A673 (cell line): ENCODE measurements around the gene RTN1. TPM values are rescaled to one million over a fixed set of nuclear protein-coding genes. Genes with fewer than 3 reads are reported as not detected.

Experiments used
- BruUV-seq: library from RNA; stranded (reverse); fragments of 400-500 nt; replicated peaks from 2 replicates; lab custom pipeline; 2021; lab: Mats Ljungman, UMichigan
- CTCF ChIA-PET: fragments of 300-600 bp; sonication (Branson Sonifier 250); formaldehyde crosslinking; loops from one replicate; lab custom pipeline; 2022; ENCODE audit warnings: antibody characterized with exemption; lab: Charles Lee
- POLR2A ChIA-PET: fragments of 300-600 bp; sonication (Branson Sonifier 250); formaldehyde crosslinking; loops from one replicate; lab custom pipeline; 2022; ENCODE audit warnings: antibody characterized with exemption; ENCODE audit not compliant: low non-redundant PET; lab: Charles Lee
- DNase-seq: peaks from one replicate; pipeline ENCODE4 v3.0.0-alpha.2; 2015; ENCODE audit warnings: low spot score
- H3K27ac ChIP-seq: fragments of 200-600 bp; sonication (generic); 2 replicates; pipeline ENCODE4 v1.5.1; 2016; ENCODE audit warnings: mixed run types, low read depth, mild to moderate bottlenecking, mixed read lengths, antibody characterized with exemption, low read length; ENCODE audit not compliant: poor library complexity, severe bottlenecking
- H3K27me3 ChIP-seq: fragments of 200-600 bp; sonication (generic); replicated peaks from 2 replicates; pipeline ENCODE4 v1.6.1; 2017; ENCODE audit warnings: mixed run types, low read depth, mild to moderate bottlenecking, mixed read lengths, antibody characterized with exemption, low read length; ENCODE audit not compliant: insufficient read depth, poor library complexity
- H3K36me3 ChIP-seq: fragments of 200-600 bp; sonication (generic); 2 replicates; pipeline ENCODE4 v1.6.1; 2016; ENCODE audit warnings: mixed run types, mild to moderate bottlenecking, mixed read lengths, antibody characterized with exemption, low read length; ENCODE audit not compliant: insufficient read depth, poor library complexity, severe bottlenecking
- H3K4me1 ChIP-seq: fragments of 200-600 bp; sonication (generic); 2 replicates; pipeline ENCODE4 v1.6.1; 2017; ENCODE audit warnings: mixed run types, mild to moderate bottlenecking, mixed read lengths, antibody characterized with exemption, low read length; ENCODE audit not compliant: insufficient read depth, poor library complexity, severe bottlenecking
- H3K4me3 ChIP-seq: fragments of 200-600 bp; sonication (generic); 2 replicates; pipeline ENCODE4 v1.5.1; 2016; ENCODE audit warnings: low read depth, mixed run types, mild to moderate bottlenecking, mixed read lengths, low read length; ENCODE audit not compliant: poor library complexity, severe bottlenecking
- H3K9me3 ChIP-seq: fragments of 200-600 bp; sonication (generic); 2 replicates; pipeline ENCODE4 v1.6.1; 2016; ENCODE audit warnings: mixed run types, low read depth, mild to moderate bottlenecking, mixed read lengths, antibody characterized with exemption, low read length; ENCODE audit not compliant: poor library complexity, severe bottlenecking
- EZH2 ChIP-seq: fragments of 200-600 bp; sonication (generic); IDR thresholded peaks from 2 replicates; pipeline ENCODE4 v1.6.1; 2017; ENCODE audit warnings: borderline replicate concordance, low read depth, mild to moderate bottlenecking, mixed read lengths, antibody characterized with exemption, low read length; ENCODE audit not compliant: poor library complexity, severe bottlenecking
- intact Hi-C: fragments of 100-400 bp; cut with micrococcal nuclease; formaldehyde crosslinking; loops from one replicate; pipeline ENCODE4 v1.10.0; 2022; ENCODE audit not compliant: unreplicated experiment
- total RNA-seq: library from RNA; stranded (reverse); gene quantifications from 2 replicates; pipeline ENCODE4 v1.2.3, GENCODE V29; 2021
- TF ChIP-seq, protein P1 (sequence below): fragments of 300-800, 200-600 bp; sonication (generic); conservative IDR thresholded peaks from 2 replicates; pipeline ENCODE4 v1.5.1; 2017; ENCODE audit warnings: low read depth, mild to moderate bottlenecking, antibody characterized with exemption, low read length, moderate library complexity, mixed read lengths

Gene RTN1
- total RNA-seq, 1 experiment from 2014 or later = 4.0 TPM

DNA sequence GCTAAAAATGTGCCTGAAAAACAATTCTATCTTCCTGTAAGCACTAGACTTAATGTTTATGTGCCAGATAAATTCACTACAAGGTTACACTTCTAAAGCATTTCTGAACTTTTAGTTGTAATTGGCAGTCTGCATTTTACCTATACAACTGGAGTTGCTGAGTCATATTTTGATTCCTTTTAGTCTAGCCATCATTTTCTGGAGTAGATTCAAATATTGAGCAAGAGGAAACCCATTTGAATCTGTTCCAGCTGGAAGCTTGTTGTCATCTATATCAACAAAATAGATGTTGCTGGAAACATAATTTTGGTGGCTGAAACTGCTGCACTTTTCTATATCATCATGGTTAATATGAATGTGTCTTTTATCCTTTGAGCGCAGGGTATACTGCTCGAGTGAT, 171.8 kb downstream of the RTN1 start:
- H3K27ac ChIP-seq = no peak overlapping the region
- DNase-seq = peak; percentile 43
- H3K27me3 ChIP-seq = no peaks in the 10 kb centered on the region
- no peak overlapping the region for H3K4me3 ChIP-seq
- H3K4me1 ChIP-seq = no peaks in the 10 kb centered on the region
- TF ChIP-seq, protein P1, sequence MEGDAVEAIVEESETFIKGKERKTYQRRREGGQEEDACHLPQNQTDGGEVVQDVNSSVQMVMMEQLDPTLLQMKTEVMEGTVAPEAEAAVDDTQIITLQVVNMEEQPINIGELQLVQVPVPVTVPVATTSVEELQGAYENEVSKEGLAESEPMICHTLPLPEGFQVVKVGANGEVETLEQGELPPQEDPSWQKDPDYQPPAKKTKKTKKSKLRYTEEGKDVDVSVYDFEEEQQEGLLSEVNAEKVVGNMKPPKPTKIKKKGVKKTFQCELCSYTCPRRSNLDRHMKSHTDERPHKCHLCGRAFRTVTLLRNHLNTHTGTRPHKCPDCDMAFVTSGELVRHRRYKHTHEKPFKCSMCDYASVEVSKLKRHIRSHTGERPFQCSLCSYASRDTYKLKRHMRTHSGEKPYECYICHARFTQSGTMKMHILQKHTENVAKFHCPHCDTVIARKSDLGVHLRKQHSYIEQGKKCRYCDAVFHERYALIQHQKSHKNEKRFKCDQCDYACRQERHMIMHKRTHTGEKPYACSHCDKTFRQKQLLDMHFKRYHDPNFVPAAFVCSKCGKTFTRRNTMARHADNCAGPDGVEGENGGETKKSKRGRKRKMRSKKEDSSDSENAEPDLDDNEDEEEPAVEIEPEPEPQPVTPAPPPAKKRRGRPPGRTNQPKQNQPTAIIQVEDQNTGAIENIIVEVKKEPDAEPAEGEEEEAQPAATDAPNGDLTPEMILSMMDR = no peak
- TF ChIP-seq EZH2 = no peak
- ChIA-PET POLR2A (no interaction called here), CTCF (no interaction called here)
- no peaks in the 10 kb centered on the region for H3K36me3 ChIP-seq
- BruUV-seq = no TSS peak
- intact Hi-C loops = no loop called here
- H3K9me3 ChIP-seq = peaks cover 9% of the 10 kb centered on the region

DNA sequence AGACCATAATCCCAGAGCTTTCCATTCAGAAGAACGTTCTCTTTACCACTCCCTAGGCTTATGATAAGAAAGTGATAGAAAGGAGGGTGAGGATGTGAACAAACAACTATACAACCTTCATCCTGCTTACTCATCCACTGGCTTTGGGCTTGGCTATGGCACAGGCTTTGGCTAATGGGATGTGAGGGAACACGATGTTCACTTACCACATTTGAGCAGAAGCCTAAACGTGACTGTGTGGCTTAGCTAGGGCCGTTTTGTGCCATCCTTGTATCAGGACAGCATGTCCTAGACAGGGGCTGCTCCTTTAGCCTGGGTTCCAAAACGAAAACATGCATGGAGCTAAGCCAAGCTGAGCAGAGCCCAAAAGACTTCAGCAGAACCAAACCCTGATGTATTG, 175.4 kb downstream of the RTN1 start:
- CTCF ChIA-PET = no interaction called here
- intact Hi-C loops = no loop called here
- DNase-seq = no peak

DNA sequence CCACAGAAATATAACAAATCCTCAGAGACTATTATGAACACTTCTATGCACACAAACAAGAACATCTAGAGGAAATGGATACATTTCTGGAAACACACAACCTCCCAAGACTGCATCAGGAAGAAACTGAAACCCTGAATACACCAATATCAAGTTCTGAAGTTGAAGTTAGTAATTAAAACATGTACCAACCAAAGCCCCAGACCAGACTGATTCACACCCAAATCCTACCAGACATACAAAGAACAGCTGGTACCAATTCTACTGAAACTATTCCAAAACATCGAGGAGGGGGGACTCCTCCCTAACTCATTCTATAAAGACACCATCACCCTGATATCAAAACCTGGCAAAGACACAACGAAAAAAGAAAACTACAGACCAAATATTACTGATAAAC, 179.3 kb downstream of the RTN1 start:
- no peak for DNase-seq
- Histone ChIP-seq H3K9me3 (no peaks in the 10 kb centered on the region), H3K27me3 (no peaks in the 10 kb centered on the region), H3K36me3 (no peaks in the 10 kb centered on the region), H3K4me1 (no peaks in the 10 kb centered on the region), H3K27ac (no peak overlapping the region), H3K4me3 (no peak overlapping the region)
- intact Hi-C loops = no loop called here
- BruUV-seq = no TSS peak
- no peak for TF ChIP-seq EZH2
- TF ChIP-seq, protein P1 = no peak
- POLR2A ChIA-PET = no interaction called here
- CTCF ChIA-PET = no interaction called here

More for the DNA sequence above, 175.4 kb downstream of the RTN1 start:
- Histone ChIP-seq H3K27ac (no peak overlapping the region), H3K36me3 (no peaks in the 10 kb centered on the region), H3K9me3 (no peaks in the 10 kb centered on the region), H3K4me3 (no peak overlapping the region), H3K4me1 (no peaks in the 10 kb centered on the region), H3K27me3 (no peaks in the 10 kb centered on the region)
- POLR2A ChIA-PET = no interaction called here
- TF ChIP-seq, protein P1 = no peak
- TF ChIP-seq EZH2 = no peak
- no TSS peak for BruUV-seq
